T-helper 1 cell (primary cell): Measurements from ENCODE around the gene HOXB7.
A peak's percentile ranks its signal among the peaks of the same experiment; 100 is the strongest.

Experiments used
- DNase-seq, 5 donors: peaks; one replicate each; pipeline ENCODE4 v3.0.0-alpha.2; 2012 to 2020

Gene HOXB7

GRCh38 chr17:48623583-48623982, 12.8 kb upstream of the HOXB7 start:
- no peak for DNase-seq

GRCh38 chr17:48622857-48623256, 12.0 kb upstream of the HOXB7 start:
- DNase-seq = no peak

GRCh38 chr17:48621410-48622392, 10.9 kb upstream of the HOXB7 start:
- no peak for DNase-seq

- DNase-seq = no peak
Measured at GRCh38 chr17:48620461-48621139, 9.8 kb upstream of the HOXB7 start.

GRCh38 chr17:48619826-48620449, 9.1 kb upstream of the HOXB7 start:
- no peak for DNase-seq

- peak; percentile 62 to 82 (median 73) for DNase-seq
Measured at GRCh38 chr17:48618256-48618896, 7.6 kb upstream of the HOXB7 start.

- DNase-seq = no peak
Measured at GRCh38 chr17:48617471-48618255, 6.8 kb upstream of the HOXB7 start.

GRCh38 chr17:48616717-48617470, 6.1 kb upstream of the HOXB7 start:
- DNase-seq = no peak

GRCh38 chr17:48615963-48616716, 5.3 kb upstream of the HOXB7 start:
- DNase-seq = no peak

GRCh38 chr17:48615047-48615962, 4.5 kb upstream of the HOXB7 start, which contains the start of gene HOXB8:
TSS of gene HOXB8 (minus strand) at chr17:48615292. CDS start at chr17:48614704, 588 bp downstream.
- no peak for DNase-seq

- DNase-seq = peak in 1 of 5 donors; percentile 43
Measured at GRCh38 chr17:48613862-48614694, 3.3 kb upstream of the HOXB7 start.

- peak in 4 of 5 donors; percentile 37 to 46 (median 40) for DNase-seq
Measured at GRCh38 chr17:48612854-48613691, 2.3 kb upstream of the HOXB7 start.

- no peak for DNase-seq
Measured at GRCh38 chr17:48612456-48612853, 1.6 kb upstream of the HOXB7 start.

GRCh38 chr17:48611681-48612455, 1.1 kb upstream of the HOXB7 start:
- DNase-seq = no peak

GRCh38 chr17:48611213-48611612, 396 bp upstream of the HOXB7 start:
- no peak for DNase-seq

- DNase-seq = no peak
Measured at GRCh38 chr17:48609759-48610281, 997 bp downstream of the HOXB7 start.
